Measurements from ENCODE around the gene OSER1. TPM values are rescaled to one million over a fixed set of nuclear protein-coding genes. Genes with fewer than 3 reads are reported as not detected.
A peak's percentile ranks its signal among the peaks of the same experiment; 100 is the strongest.

Gene OSER1
- polyA plus RNA-seq, 1 of the 3 experiments (the other 2 are of a cell fraction) = 22.3 TPM

DNA sequence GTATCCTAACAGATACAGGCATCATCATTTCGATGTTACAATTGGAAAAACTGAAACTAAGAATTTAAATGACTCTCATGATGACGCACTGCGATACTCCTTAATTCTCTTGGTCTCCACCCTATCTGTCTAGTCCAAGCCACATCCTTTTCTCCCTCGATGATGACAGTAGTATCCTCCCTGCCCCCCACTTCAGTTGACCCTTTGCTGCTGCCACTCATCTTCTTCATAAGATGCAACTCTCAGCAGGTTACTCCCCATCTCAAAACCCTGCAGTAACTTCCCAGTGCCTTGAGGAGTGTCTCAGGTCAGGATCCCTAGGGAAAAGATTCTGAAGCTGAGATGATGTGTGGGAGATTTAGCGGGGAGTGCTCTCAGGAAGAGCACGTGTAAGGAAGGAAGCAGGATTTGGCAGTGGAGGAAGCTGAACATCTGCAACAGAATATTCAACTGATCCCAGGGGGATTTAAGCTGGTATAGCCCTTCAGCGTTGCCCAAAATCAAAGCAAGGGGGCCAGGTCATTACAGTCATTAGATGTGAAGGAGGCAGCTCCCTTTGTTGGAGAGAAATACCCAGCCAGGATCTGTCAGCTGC is 39.7 kb downstream of the OSER1 start:
- CTCF ChIA-PET = interaction anchor here (1.5 to 4.3 kb wide), 2 partner anchors 13 to 54 kb away, joined by 3 to 22 read pairs; no protein-coding TSS in a partner anchor
- 66% methylated on average over 7 of the region's 7 CpGs for WGBS (ENCODE audit: low lambda C conversion rate)
- Histone ChIP-seq H4K20me1 (ENCODE audit: insufficient read depth) (no peaks in the 10 kb centered on the region), H3K4me2 (no peak overlapping the region), H3K27me3 (ENCODE audit: insufficient read depth) (no peaks in the 10 kb centered on the region), H2AFZ (ENCODE audit: low read depth) (no peak overlapping the region), H3K9me2 (no peaks in the 10 kb centered on the region), H3K27ac (ENCODE audit: low read depth in 2 of 2, low read length in 1 of 2) (no peak overlapping the region), H3K4me1 (ENCODE audit: control insufficient read depth in 1 of 2, insufficient read depth in 2 of 2, low read depth in 1 of 2, low read length in 1 of 2) (peaks cover 5 to 27% of the 10 kb centered on the region in 2 experiments; a peak in 3 of 4 replicates), H3K9ac (no peak overlapping the region), H3K9me3 (no peaks in the 10 kb centered on the region), H3K36me3 (replicated peaks in 1 of 2; ENCODE audit: control insufficient read depth in 1 of 2, insufficient read depth in 2 of 2, low read length in 1 of 2) (no peaks in the 10 kb centered on the region), H3K4me3 (ENCODE audit: low read depth in 2 of 2, low read length in 1 of 2) (no peak overlapping the region), H3K79me2 (ENCODE audit: insufficient read depth) (no peaks in the 10 kb centered on the region), H3F3A (replicated peaks; ENCODE audit: insufficient read depth) (peaks cover 14% of the 10 kb centered on the region)
- POLR2A ChIA-PET = no interaction called here
- TF ChIP-seq SIN3A (IDR thresholded peaks at IDR 0.05; ENCODE audit: borderline replicate concordance, low read depth, low read length) (no peak), FOSL2 (IDR thresholded peaks at IDR 0.05; ENCODE audit: borderline replicate concordance, low read depth) (no peak), FOXM1 (IDR thresholded peaks at IDR 0.05; ENCODE audit: low read depth) (no peak), EZH2phosphoT487 (IDR thresholded peaks at IDR 0.05; ENCODE audit: borderline replicate concordance, low read depth) (no peak), RFX5 (IDR thresholded peaks at IDR 0.05; ENCODE audit: low read length) (no peak)
- no peak for DNase-seq

- Histone ChIP-seq H3K4me1 (ENCODE audit: control insufficient read depth in 1 of 2, insufficient read depth in 2 of 2, low read depth in 1 of 2, low read length in 1 of 2) (peaks cover 5 to 34% of the 10 kb centered on the region in 2 experiments; a peak in 3 of 4 replicates), H3K27me3 (ENCODE audit: insufficient read depth) (no peaks in the 10 kb centered on the region), H3F3A (replicated peaks; ENCODE audit: insufficient read depth) (peaks cover 12% of the 10 kb centered on the region), H3K9me3 (no peaks in the 10 kb centered on the region), H4K20me1 (ENCODE audit: insufficient read depth) (no peaks in the 10 kb centered on the region), H3K9me2 (no peaks in the 10 kb centered on the region), H3K27ac (ENCODE audit: low read depth in 2 of 2, low read length in 1 of 2) (peak overlapping the region in 1 of 2 experiments; percentile 79; a peak in 1 of 4 replicates), H3K36me3 (replicated peaks in 1 of 2; ENCODE audit: control insufficient read depth in 1 of 2, insufficient read depth in 2 of 2, low read length in 1 of 2) (no peaks in the 10 kb centered on the region), H3K4me2 (no peak overlapping the region), H2AFZ (ENCODE audit: low read depth) (no peak overlapping the region), H3K9ac (no peak overlapping the region), H3K79me2 (ENCODE audit: insufficient read depth) (no peaks in the 10 kb centered on the region), H3K4me3 (ENCODE audit: low read depth in 2 of 2, low read length in 1 of 2) (no peak overlapping the region)
- ChIA-PET CTCF (interaction anchor here (0.8 to 2.9 kb wide), 5 partner anchors 10 to 51 kb away, joined by 3 to 14 read pairs (median 4); no protein-coding TSS in a partner anchor), POLR2A (no interaction called here)
- DNase-seq = no peak
- 60% methylated on average over 3 of the region's 3 CpGs for WGBS (ENCODE audit: low lambda C conversion rate)
- TF ChIP-seq YY1 (IDR thresholded peaks at IDR 0.05; ENCODE audit: low read depth) = no peak
- TF ChIP-seq, protein P1, sequence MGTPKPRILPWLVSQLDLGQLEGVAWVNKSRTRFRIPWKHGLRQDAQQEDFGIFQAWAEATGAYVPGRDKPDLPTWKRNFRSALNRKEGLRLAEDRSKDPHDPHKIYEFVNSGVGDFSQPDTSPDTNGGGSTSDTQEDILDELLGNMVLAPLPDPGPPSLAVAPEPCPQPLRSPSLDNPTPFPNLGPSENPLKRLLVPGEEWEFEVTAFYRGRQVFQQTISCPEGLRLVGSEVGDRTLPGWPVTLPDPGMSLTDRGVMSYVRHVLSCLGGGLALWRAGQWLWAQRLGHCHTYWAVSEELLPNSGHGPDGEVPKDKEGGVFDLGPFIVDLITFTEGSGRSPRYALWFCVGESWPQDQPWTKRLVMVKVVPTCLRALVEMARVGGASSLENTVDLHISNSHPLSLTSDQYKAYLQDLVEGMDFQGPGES (IDR thresholded peaks at IDR 0.05; ENCODE audit: low read depth, low read length) = no peak
- TF ChIP-seq, protein P2, sequence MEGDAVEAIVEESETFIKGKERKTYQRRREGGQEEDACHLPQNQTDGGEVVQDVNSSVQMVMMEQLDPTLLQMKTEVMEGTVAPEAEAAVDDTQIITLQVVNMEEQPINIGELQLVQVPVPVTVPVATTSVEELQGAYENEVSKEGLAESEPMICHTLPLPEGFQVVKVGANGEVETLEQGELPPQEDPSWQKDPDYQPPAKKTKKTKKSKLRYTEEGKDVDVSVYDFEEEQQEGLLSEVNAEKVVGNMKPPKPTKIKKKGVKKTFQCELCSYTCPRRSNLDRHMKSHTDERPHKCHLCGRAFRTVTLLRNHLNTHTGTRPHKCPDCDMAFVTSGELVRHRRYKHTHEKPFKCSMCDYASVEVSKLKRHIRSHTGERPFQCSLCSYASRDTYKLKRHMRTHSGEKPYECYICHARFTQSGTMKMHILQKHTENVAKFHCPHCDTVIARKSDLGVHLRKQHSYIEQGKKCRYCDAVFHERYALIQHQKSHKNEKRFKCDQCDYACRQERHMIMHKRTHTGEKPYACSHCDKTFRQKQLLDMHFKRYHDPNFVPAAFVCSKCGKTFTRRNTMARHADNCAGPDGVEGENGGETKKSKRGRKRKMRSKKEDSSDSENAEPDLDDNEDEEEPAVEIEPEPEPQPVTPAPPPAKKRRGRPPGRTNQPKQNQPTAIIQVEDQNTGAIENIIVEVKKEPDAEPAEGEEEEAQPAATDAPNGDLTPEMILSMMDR (IDR thresholded peaks at IDR 0.05) = no peak
- no peak for TF ChIP-seq GATA2 (CRISPR knock-in tag; IDR thresholded peaks at IDR 0.05)
- no peak for TF ChIP-seq EP300 (IDR thresholded peaks at IDR 0.05; ENCODE audit: borderline replicate concordance in 1 of 2, low read depth in 1 of 2, low read length in 1 of 2)
- TF ChIP-seq FOXJ3 (CRISPR knock-in tag; IDR thresholded peaks at IDR 0.05) = no peak
- TF ChIP-seq MEF2A (IDR thresholded peaks at IDR 0.05; ENCODE audit: borderline replicate concordance, low read depth) = no peak
- no peak for TF ChIP-seq RAD21 (IDR thresholded peaks at IDR 0.05; ENCODE audit: low read length)
These were observed 42.8 kb downstream of the OSER1 start for GRCh38 chr20:44167736-44168135.

Measured in SK-N-SH (cell line).